ENCODE data around the gene ZNF865. TPM values are rescaled to one million over a fixed set of nuclear protein-coding genes. Genes with fewer than 3 reads are reported as not detected.

Gene ZNF865
- total and polyA plus RNA-seq, 5 experiments from 2014 or later = 0.22 to 24.4 (median 11.0) TPM; not detected in 1

- Mint-ChIP-seq H3K27ac (peak within 1 kb of the TSS; percentile 94 to 99 (median 98)), H3K9me3 (no peaks in the 10 kb centered on the region), H3K27me3 (no peaks in the 10 kb centered on the region), H3K4me3 (peak within 1 kb of the TSS; percentile 91 to 99 (median 94)), H3K4me1 (peaks cover 30 to 67% (median 61%) of the 10 kb centered on the region in 4 donors), H3K36me3 (peaks cover 0 to 10% (median 2%) of the 10 kb centered on the region in 3 donors)
- DNase-seq (peak; percentile 67 to 86 (median 76)), ATAC-seq (peak; percentile 45 to 51)
- POLR2A ChIA-PET = interaction anchor here (0.5 to 9.2 kb wide), 19 partner anchors 8 to 607 kb away, joined by 3 to 148 read pairs (median 5); partner anchors contain the start of genes EPN1, FIZ1, U2AF2 and ZNF444
Observed at GRCh38 chr19:55643003-55643886, 37.8 kb downstream of the ZNF865 start, which contains the start of gene ZNF581. Gene ZNF581, plus strand, starts transcription at chr19:55643649. Its CDS starts 923 bp downstream, at chr19:55644572.

- POLR2A ChIA-PET = interaction anchor here (1.0 to 9.2 kb wide), 5 partner anchors 9 to 526 kb away, joined by 3 to 148 read pairs (median 6); partner anchors contain the start of genes PPP1R12C, U2AF2 and ZNF865
- H3K4me1 Mint-ChIP-seq = peaks cover 30 to 65% (median 62%) of the 10 kb centered on the region in 4 donors
Observed at GRCh38 chr19:55643887-55644176, 38.4 kb downstream of the ZNF865 start.

GRCh38 chr19:55644191-55644833 is 38.9 kb downstream of the ZNF865 start:
- Mint-ChIP-seq H3K27me3 (no peaks in the 10 kb centered on the region), H3K9me3 (no peaks in the 10 kb centered on the region), H3K36me3 (peaks cover 0 to 6% (median 0%) of the 10 kb centered on the region in 3 donors), H3K4me1 (peaks cover 27 to 64% (median 61%) of the 10 kb centered on the region in 4 donors), H3K4me3 (peak overlapping the region; percentile 91 to 99 (median 94)), H3K27ac (peak overlapping the region; percentile 87 to 99 (median 94))
- ATAC-seq (no peak), DNase-seq (peak in 1 of 10 donors; percentile 54)
- POLR2A ChIA-PET = interaction anchor here (0.7 to 9.2 kb wide), 6 partner anchors 9 to 527 kb away, joined by 3 to 148 read pairs (median 5); partner anchors contain the start of genes PPP1R12C, U2AF2 and ZNF865

More at GRCh38 chr19:55643887-55644176, 38.4 kb downstream of the ZNF865 start:
- ATAC-seq (no peak), DNase-seq (peak in 1 of 10 donors; percentile 60)
- Mint-ChIP-seq H3K36me3 (peaks cover 0 to 6% (median 2%) of the 10 kb centered on the region in 3 donors), H3K27me3 (no peaks in the 10 kb centered on the region), H3K4me3 (peak overlapping the region; percentile 91 to 99 (median 94)), H3K27ac (peak overlapping the region; percentile 87 to 99 (median 94)), H3K9me3 (no peaks in the 10 kb centered on the region)

DNA sequence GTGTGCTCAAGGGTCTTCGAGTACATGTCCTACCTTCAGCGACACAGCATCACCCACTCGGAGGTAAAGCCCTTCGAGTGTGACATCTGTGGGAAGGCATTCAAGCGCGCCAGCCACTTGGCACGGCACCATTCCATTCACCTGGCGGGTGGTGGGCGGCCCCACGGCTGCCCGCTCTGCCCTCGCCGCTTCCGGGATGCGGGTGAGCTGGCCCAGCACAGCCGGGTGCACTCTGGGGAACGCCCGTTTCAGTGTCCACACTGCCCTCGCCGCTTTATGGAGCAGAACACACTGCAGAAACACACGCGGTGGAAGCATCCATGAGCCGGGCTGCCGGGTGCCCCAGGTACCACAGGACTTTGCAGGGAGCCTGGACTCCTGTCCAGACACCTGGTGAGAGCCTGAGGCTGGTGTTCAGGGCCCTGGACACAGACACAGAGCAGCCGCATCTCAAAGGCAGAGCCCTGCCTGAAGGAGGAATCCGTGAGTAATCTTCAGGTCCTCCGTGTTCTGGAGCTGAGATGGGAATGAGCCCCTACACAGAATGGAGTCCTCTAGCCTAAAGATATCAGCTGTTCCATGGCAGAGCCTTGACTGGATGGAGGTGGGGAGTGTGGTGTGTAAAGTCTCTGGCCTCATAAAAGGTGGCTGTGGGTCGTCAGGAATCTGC is 39.5 kb downstream of the ZNF865 start:
- POLR2A ChIA-PET = interaction anchor here (0.7 to 9.2 kb wide), 6 partner anchors 8 to 527 kb away, joined by 3 to 148 read pairs (median 4); partner anchors contain the start of genes FIZ1, PPP1R12C, U2AF2 and ZNF524
- Mint-ChIP-seq H3K27ac (peak overlapping the region in 6 of 10 donors; percentile 38 to 99 (median 94)), H3K36me3 (peaks cover 0 to 8% (median 0%) of the 10 kb centered on the region in 3 donors), H3K4me3 (peak overlapping the region; percentile 91 to 99 (median 94)), H3K4me1 (peaks cover 31 to 65% (median 62%) of the 10 kb centered on the region in 4 donors), H3K9me3 (no peaks in the 10 kb centered on the region), H3K27me3 (no peaks in the 10 kb centered on the region)
- DNase-seq (peak in 1 of 10 donors; percentile 38), ATAC-seq (no peak)

GRCh38 chr19:55645512-55645881 is 40.0 kb downstream of the ZNF865 start:
- POLR2A ChIA-PET = interaction anchor here (0.7 to 9.2 kb wide), 3 partner anchors 9 to 46 kb away, joined by 3 to 148 read pairs (median 3); partner anchors contain the start of genes FIZ1 and ZNF524
- Mint-ChIP-seq H3K36me3 (peaks cover 0 to 8% (median 0%) of the 10 kb centered on the region in 3 donors), H3K27ac (peak overlapping the region in 6 of 10 donors; percentile 15 to 82 (median 69)), H3K4me3 (peak overlapping the region; percentile 36 to 91 (median 56)), H3K4me1 (peaks cover 32 to 65% (median 63%) of the 10 kb centered on the region in 4 donors), H3K27me3 (no peaks in the 10 kb centered on the region), H3K9me3 (no peaks in the 10 kb centered on the region)
- DNase-seq (no peak), ATAC-seq (no peak)

GRCh38 chr19:55646889-55647731 is 41.7 kb downstream of the ZNF865 start:
- H3K4me3 Mint-ChIP-seq = peak overlapping the region; percentile 84 to 94 (median 89)
- no peaks in the 10 kb centered on the region for H3K27me3 Mint-ChIP-seq
- H3K36me3 Mint-ChIP-seq = peaks cover 0 to 8% (median 0%) of the 10 kb centered on the region in 3 donors
- ATAC-seq (no peak), DNase-seq (peak in 1 of 10 donors; percentile 35)
- POLR2A ChIA-PET = interaction anchor here (1.0 to 9.2 kb wide), 8 partner anchors 10 to 263 kb away, joined by 3 to 148 read pairs (median 4); partner anchors contain the start of genes TMEM238 and ZNF784
- H3K4me1 Mint-ChIP-seq = peaks cover 25 to 61% (median 58%) of the 10 kb centered on the region in 4 donors
- no peaks in the 10 kb centered on the region for H3K9me3 Mint-ChIP-seq
- H3K27ac Mint-ChIP-seq = peak overlapping the region; percentile 51 to 92 (median 84)

GRCh38 chr19:55647732-55648584 is 42.5 kb downstream of the ZNF865 start, which contains the start of gene CCDC106:
Gene CCDC106, plus strand, starts transcription at chr19:55648212. Its CDS starts 835 bp downstream, at chr19:55649047.
- H3K27me3 Mint-ChIP-seq = no peaks in the 10 kb centered on the region
- ATAC-seq (peak; percentile 51 to 52), DNase-seq (peak in 9 of 10 donors; percentile 36 to 79 (median 63))
- peak within 1 kb of the TSS; percentile 84 to 94 (median 89) for H3K4me3 Mint-ChIP-seq
- H3K27ac Mint-ChIP-seq = peak within 1 kb of the TSS; percentile 80 to 92 (median 88)
- H3K4me1 Mint-ChIP-seq = peaks cover 24 to 59% (median 55%) of the 10 kb centered on the region in 4 donors
- peaks cover 0 to 8% (median 0%) of the 10 kb centered on the region in 3 donors for H3K36me3 Mint-ChIP-seq
- POLR2A ChIA-PET = interaction anchor here (0.9 to 9.2 kb wide), 9 partner anchors 13 to 264 kb away, joined by 3 to 148 read pairs (median 3); partner anchors contain the start of genes TMEM238, ZNF628 and ZNF784
- no peaks in the 10 kb centered on the region for H3K9me3 Mint-ChIP-seq

DNA sequence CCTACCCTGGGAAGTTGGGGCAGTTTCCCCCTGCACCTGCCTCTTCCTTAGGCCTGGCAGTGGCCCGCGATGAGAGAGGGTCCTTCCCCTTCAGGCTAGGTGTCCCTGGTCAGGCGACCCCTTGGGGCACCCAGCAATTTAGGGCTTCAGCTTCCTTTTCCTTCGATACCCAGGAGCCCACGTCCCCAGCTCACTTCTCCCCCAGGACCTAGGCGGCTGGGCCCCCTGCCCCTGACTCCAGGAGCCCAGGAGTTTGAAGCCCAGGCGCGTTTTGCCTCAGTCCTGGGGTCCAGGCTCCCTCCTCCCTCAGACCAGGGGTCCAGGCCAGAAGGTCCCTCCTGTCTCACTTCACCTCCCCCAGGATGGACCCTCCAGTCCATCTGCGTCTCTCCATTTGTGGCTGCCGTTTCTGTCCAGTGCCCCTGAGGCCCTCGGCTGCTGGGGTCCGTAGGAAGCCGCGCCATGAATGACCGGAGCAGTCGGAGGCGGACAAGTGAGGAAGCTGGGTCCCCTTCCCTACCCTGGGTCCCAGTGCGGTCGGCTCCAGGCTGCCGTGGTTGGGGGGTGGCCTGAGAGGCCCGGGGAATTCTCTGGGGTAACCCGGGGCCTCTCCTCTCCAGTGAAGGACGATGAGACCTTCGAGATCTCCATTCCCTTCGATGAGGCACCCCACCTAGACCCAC is 43.3 kb downstream of the ZNF865 start:
- ATAC-seq = no peak
- peaks cover 0 to 8% (median 0%) of the 10 kb centered on the region in 3 donors for H3K36me3 Mint-ChIP-seq
- POLR2A ChIA-PET = interaction anchor here (0.9 to 9.2 kb wide), 4 partner anchors 14 to 173 kb away, joined by 3 to 148 read pairs (median 3); partner anchors contain the start of gene ZNF628

GRCh38 chr19:55649268-55650125 is 44.0 kb downstream of the ZNF865 start:
- no peak for ATAC-seq
- no peaks in the 10 kb centered on the region for H3K9me3 Mint-ChIP-seq
- H3K36me3 Mint-ChIP-seq = peaks cover 0 to 8% (median 3%) of the 10 kb centered on the region in 3 donors
- no peaks in the 10 kb centered on the region for H3K27me3 Mint-ChIP-seq
- peak overlapping the region; percentile 35 to 89 (median 81) for H3K27ac Mint-ChIP-seq
- peak in 1 of 10 donors; percentile 52 for DNase-seq
- H3K4me3 Mint-ChIP-seq = peak overlapping the region; percentile 72 to 89 (median 82)
- POLR2A ChIA-PET = interaction anchor here (0.8 to 9.2 kb wide), 5 partner anchors 9 to 24 kb away, joined by 3 to 148 read pairs (median 3); no protein-coding TSS in a partner anchor
- H3K4me1 Mint-ChIP-seq = peaks cover 16 to 49% (median 44%) of the 10 kb centered on the region in 4 donors

More for the DNA sequence above, 43.3 kb downstream of the ZNF865 start:
- H3K4me3 Mint-ChIP-seq = peak overlapping the region; percentile 62 to 89 (median 81)
- DNase-seq = peak in 1 of 10 donors; percentile 32
- H3K9me3 Mint-ChIP-seq = no peaks in the 10 kb centered on the region
- H3K27me3 Mint-ChIP-seq = no peaks in the 10 kb centered on the region
- H3K4me1 Mint-ChIP-seq = peaks cover 20 to 56% (median 50%) of the 10 kb centered on the region in 4 donors
- peak overlapping the region in 9 of 10 donors; percentile 58 to 89 (median 77) for H3K27ac Mint-ChIP-seq
